Breast epithelium (tissue), 4 donors: ENCODE results near the gene NFASC. TPM values are rescaled to one million over a fixed set of nuclear protein-coding genes. Genes with fewer than 3 reads are reported as not detected.

Source experiments
- DNase-seq, 2 donors: peaks; one replicate each; pipeline ENCODE4 v3.0.0-alpha.2; 2019; ENCODE audit warnings: low spot score in 2 of 2
- H3K27ac ChIP-seq, 2 donors: fragments of 200-600 bp; sonication (generic) in 1 of 2; one replicate each; pipeline ENCODE4 v1.5.1; 2016 to 2019; ENCODE audit warnings: mild to moderate bottlenecking in 1 of 2
- H3K27me3 ChIP-seq, 2 donors: fragments of 200-600 bp; sonication (generic) in 1 of 2; one replicate each; pipeline versions ENCODE4 v1.5.1 to v1.6.0; 2017 to 2019; ENCODE audit warnings: control low read depth in 1 of 2, mild to moderate bottlenecking in 1 of 2
- H3K36me3 ChIP-seq: fragments of 200-600 bp; one replicate; pipeline ENCODE4 v1.5.1; 2019
- H3K4me1 ChIP-seq, 2 donors: fragments of 200-600 bp; sonication (generic); one replicate each; pipeline ENCODE4 v1.5.1; 2016 to 2019; ENCODE audit warnings: control low read depth in 1 of 2
- H3K4me3 ChIP-seq, 3 donors: fragments of 200-600 bp; sonication (generic); 1 replicate in 2 of 3; 2 replicates in 1 of 3; pipeline ENCODE4 v1.5.1; 2016 to 2019; ENCODE audit warnings: mild to moderate bottlenecking in 3 of 3, moderate library complexity in 2 of 3
- H3K9me3 ChIP-seq, 2 donors: fragments of 200-600 bp; sonication (generic) in 1 of 2; one replicate each; pipeline ENCODE4 v1.5.1; 2016 to 2019; ENCODE audit warnings: control low read depth in 1 of 2
- CTCF ChIP-seq, 3 donors: fragments of 450-650 bp; IDR thresholded peaks; one replicate each; pipeline ENCODE4 v1.5.1; 2016 to 2017; ENCODE audit warnings: antibody characterized with exemption in 3 of 3, mild to moderate bottlenecking in 3 of 3, moderate library complexity in 3 of 3
- POLR2A ChIP-seq: fragments of 450-650 bp; IDR thresholded peaks from one replicate; pipeline ENCODE4 v1.6.1; 2016; ENCODE audit warnings: antibody characterized with exemption, mild to moderate bottlenecking, moderate library complexity
- POLR2AphosphoS5 ChIP-seq, 3 donors: sonication (generic); formaldehyde crosslinking; IDR thresholded peaks; one replicate each; pipeline ENCODE4 v1.6.1; 2017; ENCODE audit warnings: antibody characterized with exemption in 3 of 3
- intact Hi-C: fragments of 100-400 bp; cut with DNase I; formaldehyde crosslinking; loops from one replicate; pipeline ENCODE4 v1.15.1; 2023; ENCODE audit warnings: low total_unique reads
- total RNA-seq, 3 donors: library from RNA; depleted of rRNA; stranded (reverse); fragments of >200 nt; gene quantifications; one replicate each; pipeline ENCODE4 v1.1.0, GENCODE V29; 2016

The NFASC gene
- total RNA-seq, 3 donors from 2014 or later: 1.6 to 19.5 (median 14.1) TPM

- Histone ChIP-seq H3K4me1 (no peaks in the 10 kb centered on the region), H3K27me3 (no peaks in the 10 kb centered on the region), H3K27ac (no peak overlapping the region), H3K36me3 (no peaks in the 10 kb centered on the region), H3K9me3 (no peaks in the 10 kb centered on the region), H3K4me3 (no peak overlapping the region)
- no peak for DNase-seq
- intact Hi-C loops: loop anchor here (10.0 kb wide), 1 partner anchor 508 kb away; the partner anchor contains the start of gene PPP1R15B
- TF ChIP-seq POLR2A (no peak), CTCF (IDR thresholded peaks at IDR 0.05) (no peak), POLR2AphosphoS5 (IDR thresholded peaks at IDR 0.05) (no peak)
These were observed 52.5 kb downstream of the NFASC start for GRCh38 chr1:204923201-204923600.

- intact Hi-C loops: loop anchor here (10.0 kb wide), 1 partner anchor 509 kb away; the partner anchor contains the start of gene PPP1R15B
- H3K27me3 ChIP-seq: no peaks in the 10 kb centered on the region
These were observed 53.0 kb downstream of the NFASC start for GRCh38 chr1:204923626-204924012.

GRCh38 chr1:204924013-204924759 is 53.5 kb downstream of the NFASC start:
- Histone ChIP-seq H3K36me3 (no peaks in the 10 kb centered on the region), H3K4me1 (no peaks in the 10 kb centered on the region), H3K27me3 (no peaks in the 10 kb centered on the region), H3K27ac (no peak overlapping the region), H3K4me3 (no peak overlapping the region), H3K9me3 (no peaks in the 10 kb centered on the region)
- DNase-seq: no peak
- intact Hi-C loops: loop anchor here (10.0 kb wide), 1 partner anchor 509 kb away; the partner anchor contains the start of gene PPP1R15B
- no peak for TF ChIP-seq POLR2A
- no peak for TF ChIP-seq CTCF (IDR thresholded peaks at IDR 0.05)
- no peak for TF ChIP-seq POLR2AphosphoS5 (IDR thresholded peaks at IDR 0.05)

More at GRCh38 chr1:204923626-204924012, 53.0 kb downstream of the NFASC start:
- Histone ChIP-seq H3K4me3 (no peak overlapping the region), H3K36me3 (no peaks in the 10 kb centered on the region), H3K27ac (no peak overlapping the region), H3K4me1 (no peaks in the 10 kb centered on the region), H3K9me3 (no peaks in the 10 kb centered on the region)
- no peak for TF ChIP-seq POLR2A
- no peak for TF ChIP-seq CTCF (IDR thresholded peaks at IDR 0.05)
- TF ChIP-seq POLR2AphosphoS5 (IDR thresholded peaks at IDR 0.05): no peak
- DNase-seq: no peak

DNA sequence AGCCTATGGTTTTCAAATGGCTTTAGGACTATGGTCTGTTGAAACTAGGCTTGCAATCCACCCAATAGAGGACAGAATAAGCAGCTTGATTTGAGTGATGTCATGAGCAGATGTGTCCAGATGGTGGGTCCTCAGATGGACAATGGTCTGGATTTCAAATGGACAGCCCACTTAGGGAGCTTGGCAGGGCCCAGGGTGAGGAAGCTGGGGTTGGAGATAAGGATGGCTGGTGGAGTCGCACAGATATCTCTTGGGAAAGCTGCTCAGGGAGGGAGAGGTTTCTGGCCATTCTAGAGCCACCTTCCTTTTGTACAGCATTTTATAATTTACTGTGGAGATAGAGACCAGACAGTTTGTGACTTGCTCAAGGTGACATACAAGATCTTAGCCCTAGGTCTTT is 55.0 kb downstream of the NFASC start:
- H3K27me3 ChIP-seq: no peaks in the 10 kb centered on the region
- H3K4me1 ChIP-seq: no peaks in the 10 kb centered on the region
- no peaks in the 10 kb centered on the region for H3K36me3 ChIP-seq
- intact Hi-C loops: loop anchor here (10.0 kb wide), 1 partner anchor 511 kb away; the partner anchor contains the start of gene PPP1R15B
- no peak overlapping the region for H3K27ac ChIP-seq
- TF ChIP-seq CTCF (IDR thresholded peaks at IDR 0.05): no peak
- no peak for TF ChIP-seq POLR2A
- no peak for TF ChIP-seq POLR2AphosphoS5 (IDR thresholded peaks at IDR 0.05)
- H3K4me3 ChIP-seq: no peak overlapping the region
- H3K9me3 ChIP-seq: no peaks in the 10 kb centered on the region
- no peak for DNase-seq
